GM21528 (cell line): ENCODE data around the gene MRPS22.

Experiments
- ATAC-seq: cut with Tn5 transposase; IDR thresholded peaks from one replicate; pipeline ENCODE4 v1.9.1; 2021; ENCODE audit warnings: mild to moderate bottlenecking, moderate library complexity; ENCODE audit not compliant: unreplicated experiment, low FRiP score

Gene MRPS22

GRCh38 chr3:139310474-139310933 lies 33.3 kb upstream of the MRPS22 start:
- ATAC-seq, result no peak

GRCh38 chr3:139311557-139311956 lies 32.3 kb upstream of the MRPS22 start:
- ATAC-seq, result no peak

- ATAC-seq, result no peak
These were observed 31.4 kb upstream of the MRPS22 start for GRCh38 chr3:139312416-139312815.

- no peak for ATAC-seq
These were observed 30.9 kb upstream of the MRPS22 start for GRCh38 chr3:139312959-139313358.

GRCh38 chr3:139313921-139314320 lies 29.9 kb upstream of the MRPS22 start:
- no peak for ATAC-seq

GRCh38 chr3:139317215-139317614 lies 26.6 kb upstream of the MRPS22 start:
- no peak for ATAC-seq

- no peak for ATAC-seq
These were observed 26.0 kb upstream of the MRPS22 start for GRCh38 chr3:139317660-139318430.

GRCh38 chr3:139318431-139318816 lies 25.4 kb upstream of the MRPS22 start:
- no peak for ATAC-seq

- ATAC-seq, result no peak
These were observed 25.0 kb upstream of the MRPS22 start for GRCh38 chr3:139318826-139319225.

GRCh38 chr3:139319428-139320402 lies 24.1 kb upstream of the MRPS22 start:
- no peak for ATAC-seq

GRCh38 chr3:139320551-139321309 lies 23.1 kb upstream of the MRPS22 start:
- ATAC-seq, result no peak

- no peak for ATAC-seq
These were observed 21.5 kb upstream of the MRPS22 start for GRCh38 chr3:139322346-139322745.

GRCh38 chr3:139323146-139323545 lies 20.7 kb upstream of the MRPS22 start:
- no peak for ATAC-seq

GRCh38 chr3:139324456-139324855 lies 19.4 kb upstream of the MRPS22 start:
- no peak for ATAC-seq

GRCh38 chr3:139325551-139325950 lies 18.3 kb upstream of the MRPS22 start:
- no peak for ATAC-seq

GRCh38 chr3:139326131-139326530 lies 17.7 kb upstream of the MRPS22 start:
- ATAC-seq, result no peak

GRCh38 chr3:139326707-139327106 lies 17.1 kb upstream of the MRPS22 start:
- ATAC-seq, result no peak

- ATAC-seq, result no peak
These were observed 16.6 kb upstream of the MRPS22 start for GRCh38 chr3:139327231-139327630.

- ATAC-seq, result no peak
These were observed 16.0 kb upstream of the MRPS22 start for GRCh38 chr3:139327861-139328260.

- no peak for ATAC-seq
These were observed 15.5 kb upstream of the MRPS22 start for GRCh38 chr3:139328356-139328755.
